Astrocyte of the cerebellum (primary cell): Measurements from ENCODE around the gene DCUN1D1.
"Not testable (repeated sequence)": the region's sequence is repeated elsewhere in the genome, so short reads cannot be mapped to it uniquely, and the experiment has no call there.

Experiments used
- DNase-seq: peaks from one replicate; pipeline ENCODE4 v3.0.0-alpha.2; 2011; ENCODE audit warnings: low read depth
- H3K4me3 ChIP-seq: 2 replicates; pipeline ENCODE4 v1.5.1; 2011; ENCODE audit warnings: mild to moderate bottlenecking, low read depth, low read length, moderate library complexity
- CTCF ChIP-seq: IDR thresholded peaks from 2 replicates; pipeline ENCODE4 v1.5.1; 2012; ENCODE audit warnings: low read length, low read depth, moderate library complexity, mild to moderate bottlenecking; ENCODE audit errors: missing control alignments
- in situ Hi-C: cut with HindIII; loops from 2 replicates; pipeline ENCODE4 v1.10.0; 2017; ENCODE audit warnings: low sequenced_read_pairs

DCUN1D1 gene

GRCh38 chr3:183013856-183014255, 33.5 kb upstream of the DCUN1D1 start:
- TF ChIP-seq CTCF = no peak
- in situ Hi-C loops = no loop called here
- DNase-seq = no peak
- no peak overlapping the region for H3K4me3 ChIP-seq

GRCh38 chr3:183013074-183013473, 32.7 kb upstream of the DCUN1D1 start:
- in situ Hi-C loops = no loop called here
- DNase-seq = no peak
- H3K4me3 ChIP-seq = no peak overlapping the region
- TF ChIP-seq CTCF = no peak

GRCh38 chr3:183008800-183009199, 28.5 kb upstream of the DCUN1D1 start:
- no peak overlapping the region for H3K4me3 ChIP-seq
- no peak for TF ChIP-seq CTCF
- DNase-seq = no peak
- in situ Hi-C loops = no loop called here

GRCh38 chr3:183008303-183008702, 28.0 kb upstream of the DCUN1D1 start:
- in situ Hi-C loops = no loop called here
- DNase-seq = no peak
- no peak for TF ChIP-seq CTCF
- no peak overlapping the region for H3K4me3 ChIP-seq

- in situ Hi-C loops = no loop called here
- no peak for TF ChIP-seq CTCF
- H3K4me3 ChIP-seq = no peak overlapping the region
- no peak for DNase-seq
These were observed 26.2 kb upstream of the DCUN1D1 start for GRCh38 chr3:183006396-183007002.

- no peak for TF ChIP-seq CTCF
- no peak for DNase-seq
- in situ Hi-C loops = no loop called here
- H3K4me3 ChIP-seq = no peak overlapping the region
These were observed 19.4 kb upstream of the DCUN1D1 start for GRCh38 chr3:182999767-183000166.

GRCh38 chr3:182993486-182994201, 13.3 kb upstream of the DCUN1D1 start:
- H3K4me3 ChIP-seq, in situ Hi-C loops: not testable (repeated sequence)

More at GRCh38 chr3:182993486-182994201, 13.3 kb upstream of the DCUN1D1 start:
- DNase-seq = not testable (repeated sequence)
